ENCODE measurements around the gene TMEM169.

The TMEM169 gene

GRCh38 chr2:216057688-216058193 is 24.0 kb upstream of the TMEM169 start:
- no peak for TF ChIP-seq TSHZ1 (tag by site-specific recombination; IDR thresholded peaks at IDR 0.05; ENCODE audit: borderline replicate concordance)
- TF ChIP-seq ZNF37A (tag by site-specific recombination; IDR thresholded peaks at IDR 0.05), result no peak
- no peak for TF ChIP-seq PRDM2 (tag by site-specific recombination; IDR thresholded peaks at IDR 0.05; ENCODE audit: borderline replicate concordance)
- no peak for TF ChIP-seq KLF10 (tag by site-specific recombination; IDR thresholded peaks at IDR 0.05)
- TF ChIP-seq ZNF16 (tag by site-specific recombination; IDR thresholded peaks at IDR 0.05; ENCODE audit: low read depth), result no peak
- no peak for TF ChIP-seq ZNF202 (tag by site-specific recombination; IDR thresholded peaks at IDR 0.05; ENCODE audit: borderline replicate concordance)
- no peak for TF ChIP-seq ZBTB6 (tag by site-specific recombination; IDR thresholded peaks at IDR 0.05)
- TF ChIP-seq ZFHX2 (tag by site-specific recombination; conservative IDR thresholded peaks at IDR 0.05), result no peak
- TF ChIP-seq KLF17 (tag by site-specific recombination; IDR thresholded peaks at IDR 0.05), result no peak
- no peak for TF ChIP-seq ZNF623 (tag by site-specific recombination; IDR thresholded peaks at IDR 0.05)
- no peak for TF ChIP-seq ZSCAN5A (tag by site-specific recombination; IDR thresholded peaks at IDR 0.05)
- TF ChIP-seq ZSCAN18 (tag by site-specific recombination; IDR thresholded peaks at IDR 0.05), result no peak
- no peak for TF ChIP-seq HOXD13 (CRISPR knock-in tag; IDR thresholded peaks at IDR 0.05; ENCODE audit: borderline replicate concordance)
- no peak for TF ChIP-seq HOXA7 (CRISPR knock-in tag; IDR thresholded peaks at IDR 0.05; ENCODE audit: borderline replicate concordance)
- no peak for TF ChIP-seq ZNF354C (tag by site-specific recombination; IDR thresholded peaks at IDR 0.05; ENCODE audit: borderline replicate concordance, low read depth)
- TF ChIP-seq ZNF10 (tag by site-specific recombination; IDR thresholded peaks at IDR 0.05), result no peak
- TF ChIP-seq ZNF114 (tag by site-specific recombination; IDR thresholded peaks at IDR 0.05), result no peak
- no peak for TF ChIP-seq ZSCAN16 (tag by site-specific recombination; IDR thresholded peaks at IDR 0.05)
- no peak for TF ChIP-seq ZNF416 (tag by site-specific recombination; IDR thresholded peaks at IDR 0.05)
- ChIA-PET CTCF (no interaction called here), POLR2A (no interaction called here)
- no peaks in the 10 kb centered on the region for H3K4me1 ChIP-seq (ENCODE audit: control insufficient read depth, insufficient read depth, low read length)
- H3K27ac ChIP-seq (ENCODE audit: extremely low read depth, low read depth, low read length), result no peak overlapping the region
- no peak overlapping the region for H3K4me3 ChIP-seq (ENCODE audit: low read depth, low read length)
- peaks cover 17 to 35% of the 10 kb centered on the region in 2 experiments for H3K36me3 ChIP-seq (ENCODE audit: control insufficient read depth in 2 of 2, insufficient read depth in 1 of 2, low read length in 2 of 2)
- H3K9me3 ChIP-seq (ENCODE audit: control insufficient read depth, insufficient read depth, low read depth, low read length), result no peaks in the 10 kb centered on the region

Data from HEK293 (cell line).